BE2C (cell line): ENCODE results near the gene SIRT5.

ENCODE experiments used
- DNase-seq: peaks from one replicate; pipeline ENCODE4 v3.0.0-alpha.2; 2020
- H3K27me3 ChIP-seq: fragments of 250-450 bp; sonication (Bioruptor Pico); 2 replicates; pipeline ENCODE4 v1.5.1; 2020; ENCODE audit warnings: mild to moderate bottlenecking
- H3K36me3 ChIP-seq: fragments of 250-450 bp; sonication (Bioruptor Pico); 2 replicates; pipeline ENCODE4 v1.5.1; 2020; ENCODE audit warnings: mild to moderate bottlenecking
- H3K4me1 ChIP-seq: fragments of 250-450 bp; sonication (Bioruptor Pico); 2 replicates; pipeline ENCODE4 v1.5.1; 2020
- H3K4me3 ChIP-seq: 2 replicates; pipeline ENCODE4 v1.5.1; 2011; ENCODE audit warnings: low read depth, low read length
- H3K9me3 ChIP-seq: fragments of 250-450 bp; sonication (Bioruptor Pico); 2 replicates; pipeline ENCODE4 v1.5.1; 2020
- CTCF ChIP-seq: IDR thresholded peaks from 2 replicates; pipeline ENCODE4 v1.5.1; 2012; ENCODE audit warnings: mild to moderate bottlenecking, low read depth, low read length

The SIRT5 gene

GRCh38 chr6:13586603-13587542 is 12.5 kb downstream of the SIRT5 start:
- Histone ChIP-seq H3K4me1 (no peaks in the 10 kb centered on the region), H3K27me3 (no peaks in the 10 kb centered on the region), H3K4me3 (no peak overlapping the region), H3K9me3 (no peaks in the 10 kb centered on the region), H3K36me3 (no peaks in the 10 kb centered on the region)
- DNase-seq: no peak
- TF ChIP-seq CTCF: no peak

- TF ChIP-seq CTCF: no peak
- H3K4me3 ChIP-seq: no peak overlapping the region
- DNase-seq: no peak
- H3K27me3 ChIP-seq: no peaks in the 10 kb centered on the region
- no peaks in the 10 kb centered on the region for H3K9me3 ChIP-seq
- H3K36me3 ChIP-seq: no peaks in the 10 kb centered on the region
- H3K4me1 ChIP-seq: no peaks in the 10 kb centered on the region
These were observed 15.4 kb downstream of the SIRT5 start for GRCh38 chr6:13589801-13590200.

GRCh38 chr6:13590574-13591153 is 16.3 kb downstream of the SIRT5 start:
- no peak for TF ChIP-seq CTCF
- Histone ChIP-seq H3K4me3 (no peak overlapping the region), H3K27me3 (no peaks in the 10 kb centered on the region), H3K9me3 (no peaks in the 10 kb centered on the region), H3K4me1 (no peaks in the 10 kb centered on the region), H3K36me3 (no peaks in the 10 kb centered on the region)
- DNase-seq: no peak

GRCh38 chr6:13591205-13591921 is 17.0 kb downstream of the SIRT5 start:
- no peaks in the 10 kb centered on the region for H3K27me3 ChIP-seq
- no peak for TF ChIP-seq CTCF
- H3K4me3 ChIP-seq: no peak overlapping the region
- no peaks in the 10 kb centered on the region for H3K4me1 ChIP-seq
- no peak for DNase-seq
- H3K36me3 ChIP-seq: no peaks in the 10 kb centered on the region
- H3K9me3 ChIP-seq: no peaks in the 10 kb centered on the region

GRCh38 chr6:13593103-13593502 is 18.7 kb downstream of the SIRT5 start:
- DNase-seq: no peak
- Histone ChIP-seq H3K36me3 (no peaks in the 10 kb centered on the region), H3K4me3 (no peak overlapping the region), H3K9me3 (no peaks in the 10 kb centered on the region), H3K4me1 (no peaks in the 10 kb centered on the region), H3K27me3 (no peaks in the 10 kb centered on the region)
- no peak for TF ChIP-seq CTCF
